ENCODE data around the gene AHI1.

DNA sequence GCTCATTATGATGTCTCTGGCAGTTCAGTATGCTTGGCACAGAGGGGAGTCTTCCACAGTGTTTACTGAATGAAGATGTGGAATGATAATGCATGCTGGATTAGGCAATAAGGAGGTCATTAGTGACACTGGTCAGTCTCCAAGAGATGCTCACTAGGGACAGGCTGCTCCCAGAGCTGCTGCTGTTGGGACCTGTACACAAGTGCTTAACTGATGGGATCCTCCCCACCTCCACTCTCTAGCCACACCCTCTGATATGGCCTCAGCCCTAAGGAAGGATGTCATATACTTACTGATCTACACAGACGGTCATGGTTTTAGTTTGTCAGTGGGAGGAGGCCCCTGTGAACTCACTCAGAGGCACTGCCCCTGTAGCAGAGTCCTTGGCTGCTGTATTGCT, 243.1 kb downstream of the AHI1 start:
- TF ChIP-seq, protein P1, sequence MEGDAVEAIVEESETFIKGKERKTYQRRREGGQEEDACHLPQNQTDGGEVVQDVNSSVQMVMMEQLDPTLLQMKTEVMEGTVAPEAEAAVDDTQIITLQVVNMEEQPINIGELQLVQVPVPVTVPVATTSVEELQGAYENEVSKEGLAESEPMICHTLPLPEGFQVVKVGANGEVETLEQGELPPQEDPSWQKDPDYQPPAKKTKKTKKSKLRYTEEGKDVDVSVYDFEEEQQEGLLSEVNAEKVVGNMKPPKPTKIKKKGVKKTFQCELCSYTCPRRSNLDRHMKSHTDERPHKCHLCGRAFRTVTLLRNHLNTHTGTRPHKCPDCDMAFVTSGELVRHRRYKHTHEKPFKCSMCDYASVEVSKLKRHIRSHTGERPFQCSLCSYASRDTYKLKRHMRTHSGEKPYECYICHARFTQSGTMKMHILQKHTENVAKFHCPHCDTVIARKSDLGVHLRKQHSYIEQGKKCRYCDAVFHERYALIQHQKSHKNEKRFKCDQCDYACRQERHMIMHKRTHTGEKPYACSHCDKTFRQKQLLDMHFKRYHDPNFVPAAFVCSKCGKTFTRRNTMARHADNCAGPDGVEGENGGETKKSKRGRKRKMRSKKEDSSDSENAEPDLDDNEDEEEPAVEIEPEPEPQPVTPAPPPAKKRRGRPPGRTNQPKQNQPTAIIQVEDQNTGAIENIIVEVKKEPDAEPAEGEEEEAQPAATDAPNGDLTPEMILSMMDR (IDR thresholded peaks at IDR 0.05) = no peak
- TF ChIP-seq POLR2A (IDR thresholded peaks at IDR 0.05) = no peak

Measured in testis (tissue), 2 donors.